AG04450 (cell line): Measurements from ENCODE around the gene CLPX. TPM values are rescaled to one million over a fixed set of nuclear protein-coding genes. Genes with fewer than 3 reads are reported as not detected.

Experiments
- CTCF ChIA-PET: fragments of 300-600, 350-600 bp; formaldehyde crosslinking; extraction: SDS; loops from one replicate; lab custom pipeline; 2022; ENCODE audit warnings: antibody characterized with exemption, inconsistent platforms; lab: Charles Lee
- POLR2A ChIA-PET: fragments of 350-600 bp; formaldehyde crosslinking; extraction: SDS; loops from one replicate; lab custom pipeline; 2021; ENCODE audit warnings: antibody characterized with exemption, inconsistent platforms; lab: Yijun Ruan, JAX
- DNase-seq: peaks from one replicate; pipeline ENCODE4 v3.0.0-alpha.2; 2011; ENCODE audit warnings: low read depth, low spot score
- H3K27ac ChIP-seq: one replicate; pipeline ENCODE4 v1.5.1; 2012; ENCODE audit warnings: low read depth, low read length, control low read depth
- H3K27me3 ChIP-seq: one replicate; pipeline ENCODE4 v1.6.0; 2012; ENCODE audit warnings: low read length; ENCODE audit not compliant: control insufficient read depth, insufficient read depth
- H3K4me3 ChIP-seq: 2 replicates; pipeline ENCODE4 v1.5.1; 2011; ENCODE audit warnings: mild to moderate bottlenecking, low read depth, low read length, control low read depth
- H3K9me3 ChIP-seq: 2 replicates; pipeline ENCODE4 v1.5.1; 2012; ENCODE audit warnings: low read length; ENCODE audit not compliant: control insufficient read depth, insufficient read depth
- polyA plus RNA-seq: library from polyadenylated mRNA; depleted of rRNA; stranded (reverse); fragments of >200 nt; gene quantifications from 2 replicates; pipeline ENCODE4 v1.2.3, GENCODE V29; 2011
- TF ChIP-seq, protein P1 (sequence below): IDR thresholded peaks from 2 replicates; pipeline ENCODE4 v1.5.1; 2011; ENCODE audit warnings: low read depth, low read length, control low read depth, inconsistent platforms

Gene CLPX
- polyA plus RNA-seq, 1 experiment, result 58.3 TPM

DNA sequence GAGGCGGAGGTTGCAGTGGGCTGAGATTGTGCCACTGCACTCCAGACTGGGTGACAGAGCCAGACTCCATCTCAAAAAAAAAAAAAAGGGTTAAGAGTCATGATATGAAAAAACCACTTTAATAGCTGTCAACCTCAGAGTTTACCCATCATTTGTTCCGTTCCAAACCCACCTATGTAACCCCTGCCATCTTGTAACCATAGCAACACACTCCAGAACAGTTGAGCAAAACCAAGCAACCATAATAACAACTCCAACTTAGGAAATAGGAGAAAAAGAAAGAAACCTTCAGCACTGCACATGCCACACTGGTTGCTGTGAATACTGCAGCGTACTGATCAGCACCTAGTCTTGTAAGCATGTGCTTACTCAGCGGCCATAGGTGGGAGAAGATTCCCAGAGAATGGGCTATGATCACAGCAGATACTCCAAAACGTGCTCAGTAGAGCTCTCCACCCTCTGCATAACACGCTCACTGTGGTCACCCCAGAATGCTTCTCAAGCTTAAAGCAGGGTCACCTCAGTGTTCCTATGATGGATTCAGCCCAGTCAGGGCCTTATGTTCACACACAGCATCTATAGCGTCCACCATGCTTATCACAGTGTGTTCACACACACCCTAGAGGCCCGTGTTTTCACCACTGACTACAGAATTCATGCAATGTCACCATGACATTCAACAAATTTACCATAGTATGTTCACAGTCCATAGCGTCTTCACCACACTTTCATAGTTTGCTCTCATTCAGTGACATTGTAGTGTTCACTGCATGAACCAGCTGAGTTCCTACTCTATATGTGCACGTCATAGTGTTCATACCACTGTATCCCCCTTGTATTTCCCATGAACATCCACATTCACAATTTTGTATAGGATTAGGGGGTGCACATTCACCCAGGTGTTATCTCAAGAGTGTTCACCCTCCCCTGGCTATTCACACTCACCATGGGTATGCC lies 32.7 kb upstream of the CLPX start:
- no peak overlapping the region for H3K4me3 ChIP-seq
- TF ChIP-seq, protein P1, sequence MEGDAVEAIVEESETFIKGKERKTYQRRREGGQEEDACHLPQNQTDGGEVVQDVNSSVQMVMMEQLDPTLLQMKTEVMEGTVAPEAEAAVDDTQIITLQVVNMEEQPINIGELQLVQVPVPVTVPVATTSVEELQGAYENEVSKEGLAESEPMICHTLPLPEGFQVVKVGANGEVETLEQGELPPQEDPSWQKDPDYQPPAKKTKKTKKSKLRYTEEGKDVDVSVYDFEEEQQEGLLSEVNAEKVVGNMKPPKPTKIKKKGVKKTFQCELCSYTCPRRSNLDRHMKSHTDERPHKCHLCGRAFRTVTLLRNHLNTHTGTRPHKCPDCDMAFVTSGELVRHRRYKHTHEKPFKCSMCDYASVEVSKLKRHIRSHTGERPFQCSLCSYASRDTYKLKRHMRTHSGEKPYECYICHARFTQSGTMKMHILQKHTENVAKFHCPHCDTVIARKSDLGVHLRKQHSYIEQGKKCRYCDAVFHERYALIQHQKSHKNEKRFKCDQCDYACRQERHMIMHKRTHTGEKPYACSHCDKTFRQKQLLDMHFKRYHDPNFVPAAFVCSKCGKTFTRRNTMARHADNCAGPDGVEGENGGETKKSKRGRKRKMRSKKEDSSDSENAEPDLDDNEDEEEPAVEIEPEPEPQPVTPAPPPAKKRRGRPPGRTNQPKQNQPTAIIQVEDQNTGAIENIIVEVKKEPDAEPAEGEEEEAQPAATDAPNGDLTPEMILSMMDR, result no peak
- POLR2A ChIA-PET, result interaction anchor here (0.7 kb wide), 1 partner anchor 28 kb away, joined by 4 read pairs; no protein-coding TSS in a partner anchor
- peaks cover 13% of the 10 kb centered on the region for H3K27me3 ChIP-seq
- DNase-seq, result no peak
- H3K27ac ChIP-seq, result no peak overlapping the region
- CTCF ChIA-PET, result interaction anchor here (3.0 kb wide), 1 partner anchor 53 kb away, joined by 8 read pairs; no protein-coding TSS in a partner anchor
- H3K9me3 ChIP-seq, result no peaks in the 10 kb centered on the region

DNA sequence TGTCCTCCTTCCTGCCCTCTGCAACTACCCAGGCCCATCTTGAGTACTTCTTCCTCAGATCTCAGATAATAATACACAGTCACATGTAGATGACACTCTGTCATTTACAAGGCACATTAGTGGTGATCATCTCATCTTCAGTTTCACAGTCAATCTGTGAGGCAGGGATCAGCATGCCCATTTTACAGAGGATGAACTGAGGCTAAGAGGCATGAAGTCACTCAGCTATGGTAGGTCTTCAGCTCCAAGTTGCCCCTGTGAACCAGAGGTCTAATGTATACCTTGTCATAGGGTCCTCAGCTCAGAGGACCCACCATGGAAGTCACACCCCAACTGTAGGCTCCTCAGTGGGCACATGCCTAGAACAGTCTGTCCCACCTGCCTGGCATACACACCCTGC lies 30.4 kb upstream of the CLPX start:
- H3K27ac ChIP-seq, result no peak overlapping the region
- POLR2A ChIA-PET, result no interaction called here
- H3K27me3 ChIP-seq, result peaks cover 11% of the 10 kb centered on the region
- H3K4me3 ChIP-seq, result no peak overlapping the region
- H3K9me3 ChIP-seq, result no peaks in the 10 kb centered on the region
- no peak for DNase-seq
- CTCF ChIA-PET, result interaction anchor here (0.7 to 3.0 kb wide), 2 partner anchors 44 to 55 kb away, joined by 3 to 8 read pairs; no protein-coding TSS in a partner anchor
- TF ChIP-seq, protein P1, result no peak

DNA sequence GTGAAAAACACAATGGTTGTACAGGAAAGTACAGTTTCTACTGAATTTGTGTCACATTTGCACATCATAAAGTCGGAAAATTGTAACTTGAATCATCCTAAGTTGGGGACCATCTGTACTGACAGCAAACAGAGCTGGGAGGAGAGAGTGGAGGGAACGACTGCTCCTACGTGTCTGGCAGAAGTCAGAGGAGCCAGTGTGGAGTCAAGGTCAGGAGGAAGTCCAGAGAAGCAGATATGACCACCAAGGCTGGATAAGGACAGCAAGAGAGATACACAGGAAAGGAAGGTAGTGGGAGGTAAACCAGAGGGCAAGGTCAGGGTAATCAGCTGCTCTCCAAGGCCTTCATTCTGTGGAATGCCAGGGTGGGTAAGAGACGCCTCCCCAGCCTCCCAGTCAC lies 28.9 kb upstream of the CLPX start:
- Histone ChIP-seq H3K27ac (no peak overlapping the region), H3K27me3 (peaks cover 11% of the 10 kb centered on the region), H3K4me3 (no peak overlapping the region), H3K9me3 (no peaks in the 10 kb centered on the region)
- DNase-seq, result no peak
- POLR2A ChIA-PET, result interaction anchor here (0.6 kb wide), 1 partner anchor 20 kb away, joined by 3 read pairs; no protein-coding TSS in a partner anchor
- TF ChIP-seq, protein P1, result no peak
- CTCF ChIA-PET, result interaction anchor here (0.8 kb wide), 1 partner anchor 57 kb away, joined by 3 read pairs; no protein-coding TSS in a partner anchor

DNA sequence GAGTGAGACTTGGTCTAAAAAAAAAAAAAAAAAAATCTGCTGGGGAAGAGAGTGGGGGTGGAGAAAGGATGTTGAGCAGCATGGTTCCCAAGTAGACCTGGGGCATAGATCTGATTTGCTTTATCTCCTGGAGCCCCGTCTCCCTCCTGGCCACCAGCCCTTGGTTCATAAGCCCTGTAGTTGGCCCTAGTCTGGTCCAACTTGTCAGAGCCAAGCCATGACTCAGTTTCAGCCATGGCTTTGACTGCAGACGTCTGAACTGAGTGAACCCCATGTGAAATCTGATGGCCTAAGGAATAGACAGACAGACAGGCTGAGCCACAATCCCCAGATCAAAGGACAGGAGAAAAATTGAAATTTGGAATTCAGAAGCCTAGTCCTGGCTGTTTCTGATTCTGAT lies 28.1 kb upstream of the CLPX start:
- no peak for DNase-seq
- ChIA-PET CTCF (no interaction called here), POLR2A (no interaction called here)
- peaks cover 11% of the 10 kb centered on the region for H3K27me3 ChIP-seq
- no peaks in the 10 kb centered on the region for H3K9me3 ChIP-seq
- H3K4me3 ChIP-seq, result no peak overlapping the region
- no peak overlapping the region for H3K27ac ChIP-seq
- TF ChIP-seq, protein P1, result no peak
